Measurements from ENCODE around the gene RPAP3.

RPAP3 gene

DNA sequence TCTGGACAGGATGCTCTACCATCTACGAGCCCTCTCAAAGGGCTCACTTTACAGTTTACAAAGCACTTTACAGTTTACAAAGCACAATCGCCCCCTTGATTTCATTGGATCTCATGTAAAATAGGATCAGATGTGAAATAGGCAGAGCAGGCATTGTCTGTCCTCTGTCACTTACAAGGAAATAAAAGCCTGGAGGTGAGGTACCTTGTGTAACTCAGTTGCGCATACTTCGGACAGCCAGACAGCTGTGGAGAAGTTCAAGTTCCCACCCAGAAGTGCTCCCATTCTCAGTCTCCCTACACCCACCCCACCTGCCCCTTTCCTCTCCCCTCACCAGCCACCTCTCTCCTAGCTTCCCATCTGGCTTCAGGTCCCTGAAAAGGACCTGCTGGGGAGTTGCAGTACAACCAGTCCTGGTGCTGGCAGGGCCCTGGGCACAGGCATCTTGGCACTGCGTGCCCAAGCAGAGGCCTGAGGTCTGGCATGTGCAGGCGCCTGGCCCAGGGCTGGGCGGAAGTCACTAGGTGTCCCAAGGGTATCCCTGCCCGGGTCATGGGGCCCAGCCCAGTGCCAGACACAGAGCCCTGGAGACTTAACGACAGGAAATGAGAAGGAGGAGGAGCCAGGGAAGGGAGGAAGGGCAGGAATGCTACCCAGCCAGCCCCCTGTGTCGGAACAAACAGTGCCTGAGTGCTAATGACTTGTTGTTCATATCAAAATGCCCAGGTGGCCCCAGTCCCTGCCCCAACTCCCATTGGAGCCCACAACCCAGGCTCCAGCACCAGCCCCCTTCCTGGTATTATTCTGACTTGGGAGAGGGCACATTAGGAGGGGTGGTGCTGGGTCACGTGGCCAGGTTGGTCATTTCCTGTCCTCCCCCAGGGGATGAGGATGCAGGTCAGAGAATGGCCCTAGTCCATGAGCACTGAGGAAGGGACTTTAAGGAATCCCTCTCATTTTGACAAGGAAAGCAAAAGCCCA, 47.5 kb upstream of the RPAP3 start:
- H3K27ac ChIP-seq (ENCODE audit: low read length): no peak overlapping the region

DNA sequence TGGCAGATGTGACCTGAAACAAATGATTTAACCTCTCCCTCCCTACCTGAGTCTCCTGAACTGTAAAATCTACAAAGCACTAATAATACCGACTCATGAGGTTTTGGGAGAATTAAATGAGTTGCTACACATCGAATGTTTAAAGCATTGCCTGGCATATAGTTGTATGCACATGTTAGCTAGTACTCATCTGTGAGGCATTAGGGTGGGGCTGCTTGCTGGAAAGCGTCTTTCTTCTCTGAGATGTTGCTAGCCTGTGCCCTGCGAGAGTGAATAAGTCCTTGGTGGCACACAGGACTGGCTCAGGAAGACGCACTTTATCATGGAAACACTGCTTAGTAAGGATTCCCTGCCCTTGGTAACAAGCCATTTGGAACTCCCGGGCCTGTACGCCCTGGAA, 46.7 kb upstream of the RPAP3 start:
- Histone ChIP-seq H3K79me2 (ENCODE audit: insufficient read depth, low read length) (no peaks in the 10 kb centered on the region), H3K27me3 (ENCODE audit: insufficient read depth, low read length, poor library complexity) (peaks cover 3% of the 10 kb centered on the region), H3K9me3 (ENCODE audit: insufficient read depth, low read length, severe bottlenecking) (no peaks in the 10 kb centered on the region), H3K4me2 (ENCODE audit: insufficient read depth, low read length) (no peak overlapping the region), H3K4me1 (ENCODE audit: insufficient read depth, low read length) (no peaks in the 10 kb centered on the region), H3K36me3 (ENCODE audit: insufficient read depth, low read length) (no peaks in the 10 kb centered on the region), H3K4me3 (ENCODE audit: low read depth in 1 of 2, low read length in 2 of 2) (no peak overlapping the region), H4K20me1 (ENCODE audit: insufficient read depth, low read length) (peaks cover 3% of the 10 kb centered on the region; the same call in 1 of the 2 replicates), H3K9ac (ENCODE audit: low read depth, low read length) (no peak overlapping the region), H3K27ac (ENCODE audit: low read length) (no peak overlapping the region), H2AFZ (ENCODE audit: low read depth, low read length) (no peak overlapping the region)
- TF ChIP-seq EZH2 (IDR thresholded peaks at IDR 0.05; ENCODE audit: borderline replicate concordance, low read depth, low read length, severe bottlenecking): no peak
- TF ChIP-seq, protein P1, sequence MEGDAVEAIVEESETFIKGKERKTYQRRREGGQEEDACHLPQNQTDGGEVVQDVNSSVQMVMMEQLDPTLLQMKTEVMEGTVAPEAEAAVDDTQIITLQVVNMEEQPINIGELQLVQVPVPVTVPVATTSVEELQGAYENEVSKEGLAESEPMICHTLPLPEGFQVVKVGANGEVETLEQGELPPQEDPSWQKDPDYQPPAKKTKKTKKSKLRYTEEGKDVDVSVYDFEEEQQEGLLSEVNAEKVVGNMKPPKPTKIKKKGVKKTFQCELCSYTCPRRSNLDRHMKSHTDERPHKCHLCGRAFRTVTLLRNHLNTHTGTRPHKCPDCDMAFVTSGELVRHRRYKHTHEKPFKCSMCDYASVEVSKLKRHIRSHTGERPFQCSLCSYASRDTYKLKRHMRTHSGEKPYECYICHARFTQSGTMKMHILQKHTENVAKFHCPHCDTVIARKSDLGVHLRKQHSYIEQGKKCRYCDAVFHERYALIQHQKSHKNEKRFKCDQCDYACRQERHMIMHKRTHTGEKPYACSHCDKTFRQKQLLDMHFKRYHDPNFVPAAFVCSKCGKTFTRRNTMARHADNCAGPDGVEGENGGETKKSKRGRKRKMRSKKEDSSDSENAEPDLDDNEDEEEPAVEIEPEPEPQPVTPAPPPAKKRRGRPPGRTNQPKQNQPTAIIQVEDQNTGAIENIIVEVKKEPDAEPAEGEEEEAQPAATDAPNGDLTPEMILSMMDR (IDR thresholded peaks at IDR 0.05; ENCODE audit: borderline replicate concordance, extremely low read depth, low read length, poor library complexity, severe bottlenecking): no peak
- no peak for DNase-seq
- ATAC-seq (ENCODE audit: insufficient read depth, low read depth): no peak

More for the DNA sequence above, 47.5 kb upstream of the RPAP3 start:
- H3K4me1 ChIP-seq (ENCODE audit: insufficient read depth, low read length): peaks cover 3% of the 10 kb centered on the region
- H3K4me3 ChIP-seq (ENCODE audit: low read depth in 1 of 2, low read length in 2 of 2): no peak overlapping the region
- no peaks in the 10 kb centered on the region for H3K79me2 ChIP-seq (ENCODE audit: insufficient read depth, low read length)
- H3K4me2 ChIP-seq (ENCODE audit: insufficient read depth, low read length): no peak overlapping the region
- no peaks in the 10 kb centered on the region for H3K9me3 ChIP-seq (ENCODE audit: insufficient read depth, low read length, severe bottlenecking)
- no peak overlapping the region for H2AFZ ChIP-seq (ENCODE audit: low read depth, low read length)
- ATAC-seq (ENCODE audit: insufficient read depth, low read depth) (no peak), DNase-seq (no peak)
- no peaks in the 10 kb centered on the region for H3K36me3 ChIP-seq (ENCODE audit: insufficient read depth, low read length)
- TF ChIP-seq EZH2 (IDR thresholded peaks at IDR 0.05; ENCODE audit: borderline replicate concordance, low read depth, low read length, severe bottlenecking): no peak
- TF ChIP-seq, protein P1 (IDR thresholded peaks at IDR 0.05; ENCODE audit: borderline replicate concordance, extremely low read depth, low read length, poor library complexity, severe bottlenecking): no peak
- H4K20me1 ChIP-seq (ENCODE audit: insufficient read depth, low read length): peaks cover 9% of the 10 kb centered on the region; the same call in 1 of the 2 replicates
- H3K9ac ChIP-seq (ENCODE audit: low read depth, low read length): no peak overlapping the region
- peaks cover 3% of the 10 kb centered on the region for H3K27me3 ChIP-seq (ENCODE audit: insufficient read depth, low read length, poor library complexity)

DNA sequence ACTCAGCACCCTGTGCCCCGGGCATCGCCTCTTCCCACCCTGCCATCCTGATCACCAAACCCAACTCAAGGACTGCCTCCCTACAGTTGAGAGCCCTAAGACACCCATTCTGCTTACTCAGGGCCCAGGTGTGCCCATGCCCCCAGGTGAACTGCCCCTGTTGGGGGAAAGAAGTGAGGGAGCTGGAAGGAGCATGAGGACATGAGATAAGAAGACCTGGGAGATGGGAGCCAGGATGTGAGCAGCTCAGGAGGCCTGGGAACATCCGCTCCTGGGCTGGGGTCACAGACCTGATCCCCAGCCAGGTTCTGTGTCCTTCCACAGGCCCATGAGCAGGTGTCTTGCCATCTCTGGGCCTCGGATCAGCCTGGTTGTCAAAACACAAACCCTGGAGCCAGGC, 46.3 kb upstream of the RPAP3 start:
- TF ChIP-seq EZH2 (IDR thresholded peaks at IDR 0.05; ENCODE audit: borderline replicate concordance, low read depth, low read length, severe bottlenecking): no peak
- TF ChIP-seq, protein P1 (IDR thresholded peaks at IDR 0.05; ENCODE audit: borderline replicate concordance, extremely low read depth, low read length, poor library complexity, severe bottlenecking): no peak
- H3K4me3 ChIP-seq (ENCODE audit: low read depth in 1 of 2, low read length in 2 of 2): no peak overlapping the region
- DNase-seq (no peak), ATAC-seq (ENCODE audit: insufficient read depth, low read depth) (no peak)
- H3K4me1 ChIP-seq (ENCODE audit: insufficient read depth, low read length): no peaks in the 10 kb centered on the region
- no peaks in the 10 kb centered on the region for H3K9me3 ChIP-seq (ENCODE audit: insufficient read depth, low read length, severe bottlenecking)
- H3K36me3 ChIP-seq (ENCODE audit: insufficient read depth, low read length): no peaks in the 10 kb centered on the region
- H4K20me1 ChIP-seq (ENCODE audit: insufficient read depth, low read length): peaks cover 3% of the 10 kb centered on the region; the same call in 1 of the 2 replicates
- no peak overlapping the region for H3K4me2 ChIP-seq (ENCODE audit: insufficient read depth, low read length)
- H3K27ac ChIP-seq (ENCODE audit: low read length): no peak overlapping the region
- no peak overlapping the region for H3K9ac ChIP-seq (ENCODE audit: low read depth, low read length)
- H2AFZ ChIP-seq (ENCODE audit: low read depth, low read length): no peak overlapping the region
- peaks cover 3% of the 10 kb centered on the region for H3K27me3 ChIP-seq (ENCODE audit: insufficient read depth, low read length, poor library complexity)
- no peaks in the 10 kb centered on the region for H3K79me2 ChIP-seq (ENCODE audit: insufficient read depth, low read length)
